AG04450 (cell line): ENCODE results near the gene INSYN2B. TPM values are rescaled to one million over a fixed set of nuclear protein-coding genes. Genes with fewer than 3 reads are reported as not detected.
"Not testable (repeated sequence)": the region's sequence is repeated elsewhere in the genome, so short reads cannot be mapped to it uniquely, and the experiment has no call there.

Source experiments
- CTCF ChIA-PET: fragments of 300-600, 350-600 bp; formaldehyde crosslinking; extraction: SDS; loops from one replicate; lab custom pipeline; 2022; ENCODE audit warnings: antibody characterized with exemption, inconsistent platforms; lab: Charles Lee
- POLR2A ChIA-PET: fragments of 350-600 bp; formaldehyde crosslinking; extraction: SDS; loops from one replicate; lab custom pipeline; 2021; ENCODE audit warnings: antibody characterized with exemption, inconsistent platforms; lab: Yijun Ruan, JAX
- DNase-seq: peaks from one replicate; pipeline ENCODE4 v3.0.0-alpha.2; 2011; ENCODE audit warnings: low read depth, low spot score
- H3K27ac ChIP-seq: one replicate; pipeline ENCODE4 v1.5.1; 2012; ENCODE audit warnings: low read depth, low read length, control low read depth
- H3K27me3 ChIP-seq: one replicate; pipeline ENCODE4 v1.6.0; 2012; ENCODE audit warnings: low read length; ENCODE audit not compliant: control insufficient read depth, insufficient read depth
- H3K4me3 ChIP-seq: 2 replicates; pipeline ENCODE4 v1.5.1; 2011; ENCODE audit warnings: mild to moderate bottlenecking, low read depth, low read length, control low read depth
- H3K9me3 ChIP-seq: 2 replicates; pipeline ENCODE4 v1.5.1; 2012; ENCODE audit warnings: low read length; ENCODE audit not compliant: control insufficient read depth, insufficient read depth
- polyA plus RNA-seq: library from polyadenylated mRNA; depleted of rRNA; stranded (reverse); fragments of >200 nt; gene quantifications from 2 replicates; pipeline ENCODE4 v1.2.3, GENCODE V29; 2011
- TF ChIP-seq, protein P1 (sequence below): IDR thresholded peaks from 2 replicates; pipeline ENCODE4 v1.5.1; 2011; ENCODE audit warnings: low read depth, low read length, control low read depth, inconsistent platforms

The INSYN2B gene
- polyA plus RNA-seq, 1 experiment, result 6.8 TPM

DNA sequence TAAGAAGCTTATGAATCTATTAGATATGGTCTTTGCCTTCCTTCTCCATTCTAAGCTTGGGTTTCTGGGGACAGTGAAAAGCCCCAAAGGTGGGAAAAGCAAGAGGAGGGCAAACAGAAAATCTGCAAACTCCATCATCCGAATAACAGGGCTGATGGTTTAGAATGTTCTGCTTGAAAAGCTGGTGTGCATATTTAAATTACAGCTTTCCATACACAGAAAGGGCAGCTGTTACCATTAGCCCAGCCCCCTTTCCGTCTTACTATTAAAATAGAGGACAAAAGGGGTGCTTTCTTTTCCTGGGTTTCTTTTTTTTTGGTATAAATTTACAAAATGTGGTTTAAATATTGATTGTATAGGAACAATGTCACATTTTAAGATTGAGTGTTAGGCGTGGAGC lies 22.0 kb downstream of the INSYN2B start:
- POLR2A ChIA-PET, result interaction anchor here (0.7 kb wide), 1 partner anchor 8 kb away, joined by 4 read pairs; no protein-coding TSS in a partner anchor
- Histone ChIP-seq H3K27me3 (no peaks in the 10 kb centered on the region), H3K4me3 (no peak overlapping the region), H3K27ac (no peak overlapping the region), H3K9me3 (no peaks in the 10 kb centered on the region)
- TF ChIP-seq, protein P1, sequence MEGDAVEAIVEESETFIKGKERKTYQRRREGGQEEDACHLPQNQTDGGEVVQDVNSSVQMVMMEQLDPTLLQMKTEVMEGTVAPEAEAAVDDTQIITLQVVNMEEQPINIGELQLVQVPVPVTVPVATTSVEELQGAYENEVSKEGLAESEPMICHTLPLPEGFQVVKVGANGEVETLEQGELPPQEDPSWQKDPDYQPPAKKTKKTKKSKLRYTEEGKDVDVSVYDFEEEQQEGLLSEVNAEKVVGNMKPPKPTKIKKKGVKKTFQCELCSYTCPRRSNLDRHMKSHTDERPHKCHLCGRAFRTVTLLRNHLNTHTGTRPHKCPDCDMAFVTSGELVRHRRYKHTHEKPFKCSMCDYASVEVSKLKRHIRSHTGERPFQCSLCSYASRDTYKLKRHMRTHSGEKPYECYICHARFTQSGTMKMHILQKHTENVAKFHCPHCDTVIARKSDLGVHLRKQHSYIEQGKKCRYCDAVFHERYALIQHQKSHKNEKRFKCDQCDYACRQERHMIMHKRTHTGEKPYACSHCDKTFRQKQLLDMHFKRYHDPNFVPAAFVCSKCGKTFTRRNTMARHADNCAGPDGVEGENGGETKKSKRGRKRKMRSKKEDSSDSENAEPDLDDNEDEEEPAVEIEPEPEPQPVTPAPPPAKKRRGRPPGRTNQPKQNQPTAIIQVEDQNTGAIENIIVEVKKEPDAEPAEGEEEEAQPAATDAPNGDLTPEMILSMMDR, result no peak
- CTCF ChIA-PET, result interaction anchor here (0.7 to 1.8 kb wide), 2 partner anchors 18 to 22 kb away, joined by 4 to 9 read pairs; partner anchors contain the start of gene INSYN2B
- no peak for DNase-seq

DNA sequence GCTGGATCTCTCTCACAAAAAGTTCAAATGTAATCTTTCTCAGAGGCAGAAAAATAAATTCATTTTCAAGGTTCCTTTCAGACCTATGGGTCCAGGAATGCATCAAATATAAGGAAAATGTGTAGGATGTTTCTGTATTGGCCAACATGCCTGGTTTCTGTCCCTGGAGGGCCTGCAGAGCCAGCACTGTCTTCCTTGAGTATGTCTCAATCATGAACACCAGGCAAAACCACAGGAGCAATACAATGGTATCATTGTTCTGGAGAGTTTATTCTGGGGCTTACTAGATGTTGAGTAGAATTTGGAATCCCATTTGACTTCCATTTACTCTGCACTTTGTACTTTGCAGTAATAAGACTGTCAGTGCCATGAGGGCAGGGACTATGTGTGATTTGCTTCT lies 23.5 kb downstream of the INSYN2B start:
- CTCF ChIA-PET, result interaction anchor here (4.1 kb wide), 1 partner anchor 23 kb away, joined by 14 read pairs; the partner anchor contains the start of gene INSYN2B
- no peak overlapping the region for H3K4me3 ChIP-seq
- POLR2A ChIA-PET, result interaction anchor here (1.4 kb wide), 1 partner anchor 11 kb away, joined by 3 read pairs; no protein-coding TSS in a partner anchor
- TF ChIP-seq, protein P1, result no peak
- DNase-seq, result no peak
- no peak overlapping the region for H3K27ac ChIP-seq
- H3K9me3 ChIP-seq, result no peaks in the 10 kb centered on the region
- no peaks in the 10 kb centered on the region for H3K27me3 ChIP-seq

DNA sequence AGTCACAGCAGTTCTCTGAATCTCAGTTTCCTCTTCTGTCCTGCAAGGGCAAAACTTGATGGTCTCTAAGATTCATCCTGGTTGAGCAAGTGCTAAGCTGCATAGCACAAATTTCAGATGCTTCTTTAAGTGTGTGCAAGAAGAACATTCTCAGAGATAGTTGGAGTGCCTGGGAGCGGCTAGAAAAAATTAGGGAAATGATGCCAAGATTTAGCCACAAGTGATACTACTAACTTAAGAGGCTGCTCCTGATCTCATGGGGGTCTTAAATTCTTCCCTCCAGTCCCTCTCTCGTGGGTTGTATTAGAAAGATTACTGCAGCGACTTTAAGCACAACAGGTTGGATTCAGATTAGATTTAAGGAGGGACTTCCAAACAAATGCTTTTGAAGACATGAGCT lies 24.2 kb downstream of the INSYN2B start:
- Histone ChIP-seq H3K27ac (no peak overlapping the region), H3K9me3 (no peaks in the 10 kb centered on the region), H3K27me3 (no peaks in the 10 kb centered on the region), H3K4me3 (no peak overlapping the region)
- DNase-seq, result no peak
- ChIA-PET CTCF (interaction anchor here (0.6 to 4.1 kb wide), 2 partner anchors 16 to 24 kb away, joined by 3 to 14 read pairs; partner anchors contain the start of gene INSYN2B), POLR2A (interaction anchor here (0.7 to 1.4 kb wide), 2 partner anchors 8 to 10 kb away, joined by 3 to 5 read pairs; no protein-coding TSS in a partner anchor)
- TF ChIP-seq, protein P1, result no peak

DNA sequence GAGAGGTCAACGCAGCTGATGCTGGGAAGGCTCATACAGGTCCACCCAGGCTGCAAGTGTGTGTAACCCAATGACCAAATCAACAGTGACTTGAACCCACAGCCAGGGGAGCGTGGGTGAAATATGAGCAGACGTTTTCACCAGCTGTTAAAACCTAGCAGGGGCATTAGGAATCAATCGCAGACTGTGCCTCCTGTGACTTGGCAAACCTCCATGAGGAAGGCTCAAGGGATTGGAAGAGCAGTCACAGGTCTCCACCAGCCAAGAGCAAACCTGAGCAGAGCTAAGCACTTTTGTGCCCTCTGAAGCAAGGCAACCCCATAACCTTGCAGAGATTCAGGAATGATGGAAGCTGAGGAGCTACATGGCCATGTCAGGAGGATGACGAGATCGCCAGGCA lies 25.5 kb downstream of the INSYN2B start:
- ChIA-PET CTCF (interaction anchor here (2.2 to 4.1 kb wide), 2 partner anchors 25 to 253 kb away, joined by 5 to 14 read pairs; partner anchors contain the start of gene INSYN2B), POLR2A (no interaction called here)
- TF ChIP-seq, protein P1, result no peak
- Histone ChIP-seq H3K27ac (no peak overlapping the region), H3K9me3 (no peaks in the 10 kb centered on the region), H3K4me3 (no peak overlapping the region), H3K27me3 (no peaks in the 10 kb centered on the region)
- no peak for DNase-seq

DNA sequence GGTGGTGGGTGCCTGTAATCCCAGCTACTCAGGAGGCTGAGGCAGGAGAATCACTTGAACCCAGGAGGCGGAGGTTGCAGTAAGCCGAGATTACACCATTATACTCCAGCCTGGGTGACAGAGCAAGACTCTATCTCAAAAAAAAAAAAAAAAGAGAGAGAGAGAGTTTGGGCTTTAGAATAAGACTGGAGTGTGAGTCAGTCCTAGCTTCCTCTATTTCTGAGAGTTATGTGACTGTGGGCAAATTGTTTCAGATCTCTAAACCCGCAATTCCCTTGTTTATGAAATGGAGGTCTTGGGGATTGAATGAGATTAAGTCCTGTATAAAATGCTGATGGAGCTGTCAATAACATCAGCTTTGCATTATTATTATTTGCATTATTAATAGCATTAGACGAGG lies 27.1 kb downstream of the INSYN2B start:
- CTCF ChIA-PET, result interaction anchor here (1.2 to 4.1 kb wide), 3 partner anchors 27 to 252 kb away, joined by 3 to 14 read pairs (median 5); partner anchors contain the start of gene INSYN2B
- not testable (repeated sequence) for H3K27me3 ChIP-seq, H3K27ac ChIP-seq, H3K4me3 ChIP-seq, H3K9me3 ChIP-seq, DNase-seq
- POLR2A ChIA-PET, result interaction anchor here (0.9 kb wide), 1 partner anchor 149 kb away, joined by 3 read pairs; no protein-coding TSS in a partner anchor
